ENCODE results near the gene NUDT1.

DNA sequence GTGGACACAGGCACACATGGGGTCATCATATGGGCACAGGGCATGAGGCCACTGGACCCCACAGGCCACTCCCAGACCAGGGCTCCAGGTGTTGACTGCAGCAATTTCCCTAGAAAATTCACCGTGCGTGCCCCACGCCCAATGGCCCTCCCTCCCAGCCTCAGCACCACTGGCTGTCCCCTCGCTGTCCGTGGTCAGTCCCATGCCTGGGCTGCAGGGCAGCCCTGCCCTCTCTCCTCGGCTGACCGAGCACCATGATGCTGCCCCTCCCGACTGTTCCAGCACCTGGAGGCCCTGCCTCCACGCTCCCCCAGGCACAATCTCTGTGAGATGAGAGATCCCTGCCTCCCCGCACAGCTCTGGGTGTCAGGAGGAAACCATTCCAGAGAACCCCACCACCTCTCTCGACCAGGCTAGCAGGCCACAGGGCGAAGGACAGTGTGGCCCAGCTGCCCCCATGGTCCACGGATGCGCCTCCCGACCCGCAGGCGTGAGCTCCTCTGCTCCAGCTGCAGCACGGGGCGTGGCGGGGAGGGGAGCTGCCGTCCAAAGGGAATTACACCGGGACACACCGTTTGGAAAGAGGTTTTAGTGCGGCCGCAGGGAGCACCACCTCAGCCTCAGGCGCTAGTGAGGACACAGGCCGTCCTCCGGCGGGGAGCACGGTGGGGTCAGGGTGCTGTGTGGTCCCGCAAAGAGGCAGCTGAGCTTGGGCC lies 12.6 kb downstream of the NUDT1 start:
- no peak for TF ChIP-seq ZBTB21 (CRISPR knock-in tag; IDR thresholded peaks at IDR 0.05; ENCODE audit: borderline replicate concordance)
- TF ChIP-seq CTCF (IDR thresholded peaks at IDR 0.05) = no peak
- no peak for TF ChIP-seq IRF2 (CRISPR knock-in tag; IDR thresholded peaks at IDR 0.05; ENCODE audit: borderline replicate concordance, low read depth)
- TF ChIP-seq E2F5 (CRISPR knock-in tag; IDR thresholded peaks at IDR 0.05) = no peak
- TF ChIP-seq NFYB (CRISPR knock-in tag; conservative IDR thresholded peaks at IDR 0.05; ENCODE audit: low read depth) = no peak
- no peak for TF ChIP-seq ZNF121 (CRISPR knock-in tag; IDR thresholded peaks at IDR 0.05)
- TF ChIP-seq, protein P1, sequence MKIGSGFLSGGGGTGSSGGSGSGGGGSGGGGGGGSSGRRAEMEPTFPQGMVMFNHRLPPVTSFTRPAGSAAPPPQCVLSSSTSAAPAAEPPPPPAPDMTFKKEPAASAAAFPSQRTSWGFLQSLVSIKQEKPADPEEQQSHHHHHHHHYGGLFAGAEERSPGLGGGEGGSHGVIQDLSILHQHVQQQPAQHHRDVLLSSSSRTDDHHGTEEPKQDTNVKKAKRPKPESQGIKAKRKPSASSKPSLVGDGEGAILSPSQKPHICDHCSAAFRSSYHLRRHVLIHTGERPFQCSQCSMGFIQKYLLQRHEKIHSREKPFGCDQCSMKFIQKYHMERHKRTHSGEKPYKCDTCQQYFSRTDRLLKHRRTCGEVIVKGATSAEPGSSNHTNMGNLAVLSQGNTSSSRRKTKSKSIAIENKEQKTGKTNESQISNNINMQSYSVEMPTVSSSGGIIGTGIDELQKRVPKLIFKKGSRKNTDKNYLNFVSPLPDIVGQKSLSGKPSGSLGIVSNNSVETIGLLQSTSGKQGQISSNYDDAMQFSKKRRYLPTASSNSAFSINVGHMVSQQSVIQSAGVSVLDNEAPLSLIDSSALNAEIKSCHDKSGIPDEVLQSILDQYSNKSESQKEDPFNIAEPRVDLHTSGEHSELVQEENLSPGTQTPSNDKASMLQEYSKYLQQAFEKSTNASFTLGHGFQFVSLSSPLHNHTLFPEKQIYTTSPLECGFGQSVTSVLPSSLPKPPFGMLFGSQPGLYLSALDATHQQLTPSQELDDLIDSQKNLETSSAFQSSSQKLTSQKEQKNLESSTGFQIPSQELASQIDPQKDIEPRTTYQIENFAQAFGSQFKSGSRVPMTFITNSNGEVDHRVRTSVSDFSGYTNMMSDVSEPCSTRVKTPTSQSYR (CRISPR knock-in tag; IDR thresholded peaks at IDR 0.05) = no peak
- no peak for TF ChIP-seq NR1H2 (CRISPR knock-in tag; IDR thresholded peaks at IDR 0.05)
- TF ChIP-seq, protein P2, sequence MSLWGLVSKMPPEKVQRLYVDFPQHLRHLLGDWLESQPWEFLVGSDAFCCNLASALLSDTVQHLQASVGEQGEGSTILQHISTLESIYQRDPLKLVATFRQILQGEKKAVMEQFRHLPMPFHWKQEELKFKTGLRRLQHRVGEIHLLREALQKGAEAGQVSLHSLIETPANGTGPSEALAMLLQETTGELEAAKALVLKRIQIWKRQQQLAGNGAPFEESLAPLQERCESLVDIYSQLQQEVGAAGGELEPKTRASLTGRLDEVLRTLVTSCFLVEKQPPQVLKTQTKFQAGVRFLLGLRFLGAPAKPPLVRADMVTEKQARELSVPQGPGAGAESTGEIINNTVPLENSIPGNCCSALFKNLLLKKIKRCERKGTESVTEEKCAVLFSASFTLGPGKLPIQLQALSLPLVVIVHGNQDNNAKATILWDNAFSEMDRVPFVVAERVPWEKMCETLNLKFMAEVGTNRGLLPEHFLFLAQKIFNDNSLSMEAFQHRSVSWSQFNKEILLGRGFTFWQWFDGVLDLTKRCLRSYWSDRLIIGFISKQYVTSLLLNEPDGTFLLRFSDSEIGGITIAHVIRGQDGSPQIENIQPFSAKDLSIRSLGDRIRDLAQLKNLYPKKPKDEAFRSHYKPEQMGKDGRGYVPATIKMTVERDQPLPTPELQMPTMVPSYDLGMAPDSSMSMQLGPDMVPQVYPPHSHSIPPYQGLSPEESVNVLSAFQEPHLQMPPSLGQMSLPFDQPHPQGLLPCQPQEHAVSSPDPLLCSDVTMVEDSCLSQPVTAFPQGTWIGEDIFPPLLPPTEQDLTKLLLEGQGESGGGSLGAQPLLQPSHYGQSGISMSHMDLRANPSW (CRISPR knock-in tag; conservative IDR thresholded peaks at IDR 0.05; ENCODE audit: low read depth) = no peak
- TF ChIP-seq, protein P3, sequence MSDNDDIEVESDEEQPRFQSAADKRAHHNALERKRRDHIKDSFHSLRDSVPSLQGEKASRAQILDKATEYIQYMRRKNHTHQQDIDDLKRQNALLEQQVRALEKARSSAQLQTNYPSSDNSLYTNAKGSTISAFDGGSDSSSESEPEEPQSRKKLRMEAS (CRISPR knock-in tag; IDR thresholded peaks at IDR 0.05) = no peak
- TF ChIP-seq MLX (CRISPR knock-in tag; IDR thresholded peaks at IDR 0.05) = no peak
- no peak for TF ChIP-seq SMAD3 (CRISPR knock-in tag; IDR thresholded peaks at IDR 0.05; ENCODE audit: borderline replicate concordance)
- TF ChIP-seq ZNF512 (CRISPR knock-in tag; IDR thresholded peaks at IDR 0.05; ENCODE audit: borderline replicate concordance) = no peak
